Heart left ventricle (tissue), 13 donors: ENCODE data around the gene PLA2G2F.

Experiments
- POLR2A ChIP-seq, 2 donors: fragments of 450-650 bp; IDR thresholded peaks; one replicate each; pipeline ENCODE4 v1.6.1; 2017; ENCODE audit warnings: antibody characterized with exemption in 2 of 2, mild to moderate bottlenecking in 2 of 2, moderate library complexity in 2 of 2
- TF ChIP-seq, protein P1 (sequence below), 12 donors: fragments of 200-600 bp; sonication (generic) in 4 of 12; IDR thresholded peaks; one replicate each; pipeline versions ENCODE4 v1.5.0 to v1.8.0; 2018 to 2022; ENCODE audit warnings: antibody characterized with exemption in 12 of 12, mild to moderate bottlenecking in 5 of 12
- donor health status: ischemic (EF 13 %, LVEDD 7.1; RV severe dilation, severe dysfunction).
- donor health status: DM: no; HTN: yes; CAD: no.
- donor health status: DM: no; HTN: no; CAD: no.
- donor health status: ischemic (EF 25% LVEDD 6.9; RV normal size, moderate dysfunction).
- donor health status: ischemic (EF 25% LVEDD 5.7; RV mildly dilated, moderate dysfunction).
- donor health status: ischemic (EF 35%, LVEDD 5.7; RV mildly dilated, moderate dysfunction).
- donor health status: nonischemic (EF 11% LVEDD 7.7; RV severe dilation, severe dysfunction).
- donor health status: DM: yes; HTN: yes; CAD: no.
- donor health status: PGD.
- donor health status: ischemic (EF 29% LVEDD 5.4; RV normal size, mild dysfunction).
- donor health status: nonischemic (EF 23%, LVEDD 6.1; RV moderate dilation, normal function).

DNA sequence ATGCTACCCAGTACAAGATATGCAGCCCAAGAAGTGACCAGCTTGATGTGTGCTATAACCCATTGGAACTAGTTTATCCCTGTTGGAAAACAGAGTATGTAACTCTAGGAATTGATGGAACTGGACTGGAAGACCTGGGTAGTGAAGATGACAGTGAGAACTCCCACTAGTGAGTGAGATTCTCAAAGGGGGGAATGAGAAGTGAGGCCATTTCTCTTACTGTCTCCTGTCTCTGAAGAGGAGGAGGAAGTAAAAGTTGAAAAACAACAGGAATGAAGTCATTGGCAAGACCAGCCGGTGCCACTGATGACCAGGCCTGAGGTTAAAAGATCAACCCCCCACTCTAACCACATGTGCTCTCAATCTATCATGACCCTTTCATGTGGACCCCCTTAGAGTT is 20.9 kb downstream of the PLA2G2F start:
- TF ChIP-seq, protein P1, sequence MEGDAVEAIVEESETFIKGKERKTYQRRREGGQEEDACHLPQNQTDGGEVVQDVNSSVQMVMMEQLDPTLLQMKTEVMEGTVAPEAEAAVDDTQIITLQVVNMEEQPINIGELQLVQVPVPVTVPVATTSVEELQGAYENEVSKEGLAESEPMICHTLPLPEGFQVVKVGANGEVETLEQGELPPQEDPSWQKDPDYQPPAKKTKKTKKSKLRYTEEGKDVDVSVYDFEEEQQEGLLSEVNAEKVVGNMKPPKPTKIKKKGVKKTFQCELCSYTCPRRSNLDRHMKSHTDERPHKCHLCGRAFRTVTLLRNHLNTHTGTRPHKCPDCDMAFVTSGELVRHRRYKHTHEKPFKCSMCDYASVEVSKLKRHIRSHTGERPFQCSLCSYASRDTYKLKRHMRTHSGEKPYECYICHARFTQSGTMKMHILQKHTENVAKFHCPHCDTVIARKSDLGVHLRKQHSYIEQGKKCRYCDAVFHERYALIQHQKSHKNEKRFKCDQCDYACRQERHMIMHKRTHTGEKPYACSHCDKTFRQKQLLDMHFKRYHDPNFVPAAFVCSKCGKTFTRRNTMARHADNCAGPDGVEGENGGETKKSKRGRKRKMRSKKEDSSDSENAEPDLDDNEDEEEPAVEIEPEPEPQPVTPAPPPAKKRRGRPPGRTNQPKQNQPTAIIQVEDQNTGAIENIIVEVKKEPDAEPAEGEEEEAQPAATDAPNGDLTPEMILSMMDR (IDR thresholded peaks at IDR 0.05), result no peak
- TF ChIP-seq POLR2A (IDR thresholded peaks at IDR 0.05), result no peak
